ACC112 (cell line): ENCODE data around the gene PHAX.
"Not testable (repeated sequence)": the region's sequence is repeated elsewhere in the genome, so short reads cannot be mapped to it uniquely, and the experiment has no call there.

ENCODE experiments used
- H2AFZ ChIP-seq: fragments of 200-600 bp; sonication (generic); one replicate; pipeline ENCODE4 v1.6.0; 2017; ENCODE audit warnings: antibody characterized with exemption, low read length; ENCODE audit not compliant: unreplicated experiment
- H3K27ac ChIP-seq: fragments of 200-600 bp; sonication (generic); 2 replicates; pipeline ENCODE4 v1.5.1; 2014; ENCODE audit warnings: low read depth, mild to moderate bottlenecking, antibody characterized with exemption, low read length, moderate library complexity
- H3K27me3 ChIP-seq: fragments of 200-600 bp; sonication (generic); 2 replicates; pipeline ENCODE4 v1.6.1; 2014; ENCODE audit warnings: mild to moderate bottlenecking, antibody characterized with exemption, low read length, moderate library complexity, mixed read lengths; ENCODE audit not compliant: insufficient read depth
- H3K36me3 ChIP-seq: fragments of 200-600 bp; sonication (generic); 2 replicates; pipeline ENCODE4 v1.6.1; 2016; ENCODE audit warnings: mild to moderate bottlenecking, antibody characterized with exemption, low read length, moderate library complexity, mixed read lengths; ENCODE audit not compliant: insufficient read depth
- H3K4me1 ChIP-seq: fragments of 200-600 bp; sonication (generic); one replicate; pipeline ENCODE4 v1.6.1; 2016; ENCODE audit warnings: low read length, mixed read lengths; ENCODE audit not compliant: insufficient read depth, unreplicated experiment, control insufficient read depth
- H3K4me3 ChIP-seq: fragments of 200-600 bp; sonication (generic); 2 replicates; pipeline ENCODE4 v1.5.1; 2014; ENCODE audit warnings: mild to moderate bottlenecking, low read depth, low read length
- H3K79me2 ChIP-seq: fragments of 200-600 bp; sonication (generic); one replicate; pipeline ENCODE4 v1.6.0; 2016; ENCODE audit warnings: low read length; ENCODE audit not compliant: control insufficient read depth, unreplicated experiment, insufficient read depth

Gene PHAX

DNA sequence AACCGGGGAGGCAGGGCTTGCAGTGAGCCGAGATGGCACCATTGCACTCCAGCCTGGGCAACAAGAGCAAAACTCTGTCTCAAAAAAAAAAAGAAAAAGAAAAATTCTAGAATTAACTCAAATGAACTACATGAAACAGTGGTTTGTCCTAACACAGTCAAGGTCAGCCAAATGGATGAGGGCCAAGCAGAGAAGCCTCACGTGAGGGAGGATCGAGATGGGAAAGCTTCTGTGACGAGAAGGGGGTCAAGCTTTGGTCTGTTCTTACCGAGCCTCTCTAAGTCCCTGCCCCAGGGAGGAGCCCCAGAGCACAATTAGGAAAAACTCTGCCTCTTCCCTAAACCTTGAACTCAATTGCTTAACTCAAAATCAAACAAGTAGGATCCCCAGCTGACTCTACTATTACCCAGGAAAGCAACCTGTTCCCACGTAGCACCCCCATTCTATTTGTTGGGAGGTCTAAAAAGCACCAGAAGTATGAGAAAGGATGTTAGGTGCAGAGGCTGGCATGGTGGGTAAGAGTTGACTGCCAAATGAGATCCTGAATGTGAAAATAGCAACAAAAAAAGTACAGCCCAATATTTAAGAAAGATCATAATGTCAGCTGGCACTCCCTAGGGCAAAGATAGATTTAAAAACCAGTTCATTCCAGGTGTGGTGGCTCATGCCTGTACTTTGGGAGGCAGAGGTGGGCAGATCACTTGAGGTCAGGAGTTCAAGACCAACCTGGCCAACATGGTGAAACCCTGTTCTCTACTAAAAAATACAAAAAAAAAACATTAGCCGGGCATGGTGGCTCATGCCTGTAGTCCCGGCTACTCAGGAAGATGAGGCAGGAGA is 13.0 kb upstream of the PHAX start:
- peaks cover 8% of the 10 kb centered on the region for H3K79me2 ChIP-seq
- H2AFZ ChIP-seq = no peak overlapping the region
- peaks cover 5% of the 10 kb centered on the region for H3K4me1 ChIP-seq
- H3K36me3 ChIP-seq = peaks cover 6% of the 10 kb centered on the region; the same call in 1 of the 2 replicates
- no peak overlapping the region for H3K27ac ChIP-seq
- no peak overlapping the region for H3K4me3 ChIP-seq
- H3K27me3 ChIP-seq = no peaks in the 10 kb centered on the region

DNA sequence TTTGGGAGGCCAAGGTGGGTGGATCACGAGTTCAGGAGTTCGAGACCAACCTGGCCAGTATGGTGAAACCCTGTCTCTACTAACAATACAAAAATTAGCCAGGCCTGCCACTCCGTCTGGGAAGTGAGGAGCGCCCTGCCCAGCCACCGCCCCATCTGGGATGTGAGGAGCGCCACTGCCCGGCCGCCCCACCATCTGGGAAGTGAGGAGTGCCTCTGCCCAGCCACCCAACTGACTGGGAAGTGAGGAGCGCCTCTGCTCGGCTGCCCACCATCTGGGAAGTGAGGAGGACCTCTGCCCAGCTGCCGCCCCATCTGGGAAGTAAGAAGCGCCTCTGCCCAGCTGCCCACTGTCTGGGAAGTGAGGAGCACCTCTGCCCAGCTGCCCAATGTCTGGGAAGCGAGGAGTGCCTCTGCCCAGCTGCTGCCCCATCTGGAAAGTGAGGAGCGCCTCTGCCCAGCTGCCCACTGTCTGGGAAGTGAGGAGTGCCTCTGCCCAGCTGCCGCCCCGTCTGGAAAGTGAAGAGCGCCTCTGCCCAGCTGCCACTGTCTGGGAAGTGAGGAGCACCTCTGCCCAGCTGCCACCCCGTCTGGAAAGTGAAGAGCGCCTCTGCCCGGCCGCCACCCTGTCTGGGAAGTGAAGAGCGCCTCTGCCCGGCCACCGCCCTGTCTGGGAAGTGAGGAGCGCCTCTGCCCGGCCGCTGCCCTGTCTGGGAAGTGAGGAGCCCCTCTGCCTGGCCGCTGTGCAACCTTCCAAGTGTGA is 11.0 kb upstream of the PHAX start:
- H3K4me1 ChIP-seq = peaks cover 8% of the 10 kb centered on the region
- no peak overlapping the region for H3K4me3 ChIP-seq
- peaks cover 3% of the 10 kb centered on the region; the same call in 1 of the 2 replicates for H3K36me3 ChIP-seq
- no peaks in the 10 kb centered on the region for H3K27me3 ChIP-seq
- peaks cover 21% of the 10 kb centered on the region for H3K79me2 ChIP-seq
- no peak overlapping the region for H2AFZ ChIP-seq
- no peak overlapping the region for H3K27ac ChIP-seq

DNA sequence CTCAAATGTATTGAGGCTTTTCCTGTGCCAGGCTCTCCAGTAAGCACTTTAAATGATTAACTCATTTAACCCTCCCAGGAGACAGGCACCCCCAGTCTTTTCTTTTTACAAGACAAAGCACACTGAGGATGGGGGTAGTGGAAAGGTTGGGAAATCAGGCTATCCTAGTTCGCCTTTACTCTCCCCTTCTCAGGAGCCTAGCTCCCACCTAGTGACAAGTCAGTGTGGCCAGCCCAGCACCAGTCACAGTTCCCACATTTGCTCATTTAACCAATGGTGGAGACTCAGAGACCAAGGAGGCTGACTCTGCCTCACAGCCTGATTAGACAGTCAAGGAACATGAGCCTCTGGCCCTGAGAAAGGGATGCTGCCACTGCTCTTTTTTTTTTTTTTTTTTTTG is 9.2 kb upstream of the PHAX start:
- peaks cover 9% of the 10 kb centered on the region for H3K4me1 ChIP-seq
- H3K27me3 ChIP-seq = no peaks in the 10 kb centered on the region
- H3K79me2 ChIP-seq = peaks cover 21% of the 10 kb centered on the region
- H3K27ac ChIP-seq = no peak overlapping the region
- no peak overlapping the region for H2AFZ ChIP-seq
- H3K36me3 ChIP-seq = no peaks in the 10 kb centered on the region; the same call in 1 of the 2 replicates
- no peak overlapping the region for H3K4me3 ChIP-seq

- H3K36me3 ChIP-seq = no peaks in the 10 kb centered on the region; the same call in 1 of the 2 replicates
- peaks cover 14% of the 10 kb centered on the region for H3K4me1 ChIP-seq
- peak within 1 kb of the TSS; percentile 78 for H3K4me3 ChIP-seq
- H3K79me2 ChIP-seq = peaks cover 21% of the 10 kb centered on the region
- peak within 1 kb of the TSS; percentile 75 for H2AFZ ChIP-seq
- H3K27me3 ChIP-seq = no peaks in the 10 kb centered on the region
- peak within 1 kb of the TSS; percentile 57 for H3K27ac ChIP-seq
Observed at GRCh38 chr5:126594748-126595485, 5.8 kb upstream of the PHAX start, which contains the start of gene ALDH7A1. ALDH7A1 (minus strand) TSS chr5:126595219; CDS start chr5:126595198, 21 bp downstream.

- peaks cover 14% of the 10 kb centered on the region for H3K4me1 ChIP-seq
- H3K36me3 ChIP-seq = no peaks in the 10 kb centered on the region; the same call in 1 of the 2 replicates
- H3K4me3 ChIP-seq = peak overlapping the region; percentile 78
- H2AFZ ChIP-seq = peak overlapping the region; percentile 75
- H3K27me3 ChIP-seq = no peaks in the 10 kb centered on the region
- peaks cover 21% of the 10 kb centered on the region for H3K79me2 ChIP-seq
- H3K27ac ChIP-seq = peak overlapping the region; percentile 57
Observed at GRCh38 chr5:126595486-126596083, 5.2 kb upstream of the PHAX start.

DNA sequence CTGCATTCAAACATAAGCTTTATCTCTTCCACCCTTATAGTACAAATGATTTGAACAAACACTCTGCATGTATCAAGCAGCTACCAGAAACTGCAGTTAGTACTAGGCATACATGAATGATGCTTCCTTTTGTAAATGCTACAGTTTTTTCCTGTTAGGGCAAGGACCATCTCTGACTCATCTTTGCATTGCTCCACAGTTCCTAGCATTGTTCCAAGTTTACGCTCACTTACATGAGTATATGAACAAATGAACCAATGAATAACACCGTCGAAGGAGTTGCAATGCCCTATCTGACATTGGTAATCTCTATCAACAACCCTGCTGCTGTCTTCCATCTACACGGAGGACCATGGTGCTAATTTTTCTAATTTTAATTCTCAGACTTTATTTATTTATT is 3.6 kb upstream of the PHAX start:
- H3K79me2 ChIP-seq = peaks cover 32% of the 10 kb centered on the region
- H3K4me3 ChIP-seq = no peak overlapping the region
- no peaks in the 10 kb centered on the region; the same call in 1 of the 2 replicates for H3K36me3 ChIP-seq
- H2AFZ ChIP-seq = no peak overlapping the region
- peaks cover 14% of the 10 kb centered on the region for H3K4me1 ChIP-seq
- H3K27ac ChIP-seq = peak overlapping the region; percentile 36; the same call in 1 of the 2 replicates
- H3K27me3 ChIP-seq = no peaks in the 10 kb centered on the region

DNA sequence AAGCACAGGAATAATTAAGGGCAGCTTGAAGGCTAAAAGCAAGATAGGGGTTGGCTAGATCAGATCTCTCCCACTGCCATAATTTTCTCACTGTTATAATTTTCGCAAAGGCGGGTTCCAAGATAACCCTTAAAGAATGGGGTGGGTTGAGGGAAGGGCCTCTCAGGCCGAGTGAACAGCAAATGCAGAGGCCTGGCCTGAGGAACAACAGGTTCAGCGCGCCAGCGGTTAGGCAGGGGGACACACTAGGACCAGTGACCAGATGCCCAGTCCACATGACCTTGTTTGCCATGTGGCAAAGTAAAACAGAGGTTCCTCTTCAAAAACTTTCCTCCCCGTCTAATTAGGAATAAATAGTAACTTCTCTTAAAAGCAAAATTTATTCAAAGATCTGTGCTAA is 1.2 kb upstream of the PHAX start:
- Histone ChIP-seq H3K36me3 (peaks cover 8% of the 10 kb centered on the region), H3K79me2 (peaks cover 36% of the 10 kb centered on the region), H3K27ac (no peak overlapping the region), H3K4me1 (peaks cover 6% of the 10 kb centered on the region), H3K27me3 (no peaks in the 10 kb centered on the region), H2AFZ (no peak overlapping the region), H3K4me3 (no peak overlapping the region)

- peak overlapping the region; percentile 89 for H2AFZ ChIP-seq
Observed at GRCh38 chr5:126599971-126600630, 646 bp upstream of the PHAX start.

GRCh38 chr5:126603402-126603991 is 2.8 kb downstream of the PHAX start:
- H2AFZ ChIP-seq = no peak overlapping the region
- H3K27me3 ChIP-seq = no peaks in the 10 kb centered on the region
- no peak overlapping the region for H3K4me3 ChIP-seq
- no peak overlapping the region for H3K27ac ChIP-seq
- peaks cover 73% of the 10 kb centered on the region for H3K79me2 ChIP-seq
- H3K4me1 ChIP-seq = peaks cover 11% of the 10 kb centered on the region
- peaks cover 29% of the 10 kb centered on the region for H3K36me3 ChIP-seq

More at GRCh38 chr5:126599971-126600630, 646 bp upstream of the PHAX start:
- H3K4me1 ChIP-seq, H3K36me3 ChIP-seq, H3K27ac ChIP-seq, H3K27me3 ChIP-seq: not testable (repeated sequence)
- peak overlapping the region; percentile 92 for H3K4me3 ChIP-seq
- H3K79me2 ChIP-seq = peaks cover 41% of the 10 kb centered on the region
